Astrocyte of the spinal cord (primary cell): ENCODE data around the gene CALR.

Source experiments
- DNase-seq: peaks from one replicate; pipeline ENCODE4 v3.0.0; 2011; ENCODE audit warnings: low read depth, low spot score
- H3K4me3 ChIP-seq: 2 replicates; pipeline ENCODE4 v1.5.1; 2011; ENCODE audit warnings: low read depth, mild to moderate bottlenecking, low read length, moderate library complexity
- CTCF ChIP-seq: IDR thresholded peaks from 2 replicates; pipeline ENCODE4 v1.5.1; 2012; ENCODE audit warnings: low read depth, mild to moderate bottlenecking, low read length, inconsistent platforms
- in situ Hi-C: cut with HindIII; loops from 2 replicates; pipeline ENCODE4 v1.10.0; 2017; ENCODE audit warnings: low sequenced_read_pairs

CALR gene

GRCh38 chr19:12935071-12935470 lies 3.3 kb upstream of the CALR start:
- in situ Hi-C loops, result no loop called here
- H3K4me3 ChIP-seq, result no peak overlapping the region
- no peak for DNase-seq
- no peak for TF ChIP-seq CTCF

GRCh38 chr19:12936582-12936981 lies 1.8 kb upstream of the CALR start:
- H3K4me3 ChIP-seq, result no peak overlapping the region
- in situ Hi-C loops, result no loop called here
- TF ChIP-seq CTCF, result no peak
- DNase-seq, result no peak

- peak overlapping the region; percentile 59 for H3K4me3 ChIP-seq
- DNase-seq, result no peak
- in situ Hi-C loops, result no loop called here
- no peak for TF ChIP-seq CTCF
These were observed 1.1 kb upstream of the CALR start for GRCh38 chr19:12937093-12937926.

GRCh38 chr19:12938779-12939601 lies 581 bp downstream of the CALR start:
- peak; percentile 23 for TF ChIP-seq CTCF
- DNase-seq, result no peak
- peak overlapping the region; percentile 80 for H3K4me3 ChIP-seq
- in situ Hi-C loops, result no loop called here

- no peak for TF ChIP-seq CTCF
- in situ Hi-C loops, result no loop called here
- DNase-seq, result no peak
- H3K4me3 ChIP-seq, result peak overlapping the region; percentile 80
These were observed 1.6 kb downstream of the CALR start for GRCh38 chr19:12939975-12940423.

- in situ Hi-C loops, result no loop called here
- TF ChIP-seq CTCF, result no peak
- peak overlapping the region; percentile 80 for H3K4me3 ChIP-seq
- no peak for DNase-seq
These were observed 2.5 kb downstream of the CALR start for GRCh38 chr19:12940897-12941296.
